ENCODE results near the gene PALLD.
A peak's percentile ranks its signal among the peaks of the same experiment; 100 is the strongest.
"Not testable (repeated sequence)": the region's sequence is repeated elsewhere in the genome, so short reads cannot be mapped to it uniquely, and the experiment has no call there.

The PALLD gene

DNA sequence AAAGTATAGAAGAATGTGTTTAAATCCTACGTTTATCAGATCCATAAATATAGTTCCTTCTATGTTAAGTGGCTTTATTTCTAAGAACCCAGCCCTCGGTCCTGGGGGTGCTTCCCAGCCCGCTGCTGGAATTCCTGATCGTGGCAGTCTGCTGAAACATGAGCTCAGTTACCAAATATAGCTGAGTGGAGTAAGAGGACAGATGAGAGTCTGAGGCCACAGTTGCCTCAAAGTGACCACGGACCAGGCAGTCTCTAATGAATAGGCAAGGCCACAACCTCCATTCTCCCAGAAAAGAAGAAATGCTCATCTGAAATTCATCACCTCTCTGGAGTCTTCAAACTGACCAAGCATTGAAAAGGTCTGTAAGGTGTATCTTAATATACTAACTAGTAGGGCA, at the start of gene PALLD:
Gene PALLD, plus strand, starts transcription at position 219 of the 400 bp plus-strand sequence.
- peak; percentile 77 for DNase-seq (ENCODE audit: low read depth)
- no peak within 1 kb of the TSS for H3K4me3 ChIP-seq (ENCODE audit: low read depth, low read length)
- TF ChIP-seq, protein P1, sequence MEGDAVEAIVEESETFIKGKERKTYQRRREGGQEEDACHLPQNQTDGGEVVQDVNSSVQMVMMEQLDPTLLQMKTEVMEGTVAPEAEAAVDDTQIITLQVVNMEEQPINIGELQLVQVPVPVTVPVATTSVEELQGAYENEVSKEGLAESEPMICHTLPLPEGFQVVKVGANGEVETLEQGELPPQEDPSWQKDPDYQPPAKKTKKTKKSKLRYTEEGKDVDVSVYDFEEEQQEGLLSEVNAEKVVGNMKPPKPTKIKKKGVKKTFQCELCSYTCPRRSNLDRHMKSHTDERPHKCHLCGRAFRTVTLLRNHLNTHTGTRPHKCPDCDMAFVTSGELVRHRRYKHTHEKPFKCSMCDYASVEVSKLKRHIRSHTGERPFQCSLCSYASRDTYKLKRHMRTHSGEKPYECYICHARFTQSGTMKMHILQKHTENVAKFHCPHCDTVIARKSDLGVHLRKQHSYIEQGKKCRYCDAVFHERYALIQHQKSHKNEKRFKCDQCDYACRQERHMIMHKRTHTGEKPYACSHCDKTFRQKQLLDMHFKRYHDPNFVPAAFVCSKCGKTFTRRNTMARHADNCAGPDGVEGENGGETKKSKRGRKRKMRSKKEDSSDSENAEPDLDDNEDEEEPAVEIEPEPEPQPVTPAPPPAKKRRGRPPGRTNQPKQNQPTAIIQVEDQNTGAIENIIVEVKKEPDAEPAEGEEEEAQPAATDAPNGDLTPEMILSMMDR (conservative IDR thresholded peaks at IDR 0.05; ENCODE audit: low read depth, low read length), result no peak

DNA sequence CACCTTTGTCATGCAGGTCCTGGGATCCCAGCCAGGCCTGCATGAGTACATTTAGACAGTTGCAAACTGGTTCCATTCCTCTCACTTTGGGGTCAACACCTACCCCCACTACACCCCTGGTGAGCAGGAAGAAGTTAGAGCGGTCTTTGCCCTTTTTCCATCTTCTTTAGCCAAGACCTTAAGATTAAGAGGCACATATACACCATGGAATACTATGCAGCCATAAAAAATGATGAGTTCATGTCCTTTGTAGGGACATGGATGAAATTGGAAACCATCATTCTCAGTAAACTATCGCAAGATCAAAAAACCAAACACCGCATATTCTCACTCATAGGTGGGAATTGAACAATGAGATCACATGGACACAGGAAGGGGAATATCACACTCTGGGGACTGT, 47.8 kb upstream of the PALLD start:
- not testable (repeated sequence) for DNase-seq (ENCODE audit: low read depth); H3K4me3 ChIP-seq (ENCODE audit: low read depth, low read length)

DNA sequence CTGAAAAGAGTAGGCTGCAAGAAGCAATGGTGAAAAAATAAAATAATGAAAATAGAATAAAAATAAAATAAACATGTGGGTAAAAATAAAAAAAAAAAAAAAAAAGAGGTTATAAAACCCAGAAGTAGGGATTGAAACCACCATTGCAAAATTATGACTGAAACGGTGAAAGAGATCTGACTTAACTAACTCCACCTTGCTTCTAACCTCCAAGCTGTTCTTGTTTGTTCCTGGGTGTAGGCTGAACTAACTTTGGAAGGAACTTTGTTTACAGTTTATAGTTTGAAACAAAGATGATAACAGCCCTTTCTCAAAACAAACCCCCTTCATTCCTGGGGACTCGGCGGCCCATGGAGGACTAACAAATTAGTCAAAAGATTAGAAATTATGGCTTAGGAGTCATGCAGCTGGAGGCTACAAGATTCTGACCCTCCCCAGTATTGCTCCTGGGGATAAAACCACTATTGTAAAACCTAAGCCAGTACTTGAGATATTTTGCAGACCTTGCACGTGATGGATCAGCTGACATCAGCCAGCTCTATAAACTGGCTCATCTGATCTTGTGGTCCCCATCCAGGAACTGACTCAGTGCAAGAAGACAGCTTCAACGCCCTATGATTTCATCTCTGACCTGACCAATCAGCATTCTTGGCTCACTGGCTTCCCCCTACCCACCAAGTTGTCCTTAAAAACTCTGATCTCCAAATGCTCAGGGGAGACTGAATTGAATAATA, 47.0 kb upstream of the PALLD start:
- peak; percentile 89 for DNase-seq (ENCODE audit: low read depth)
- H3K4me3 ChIP-seq (ENCODE audit: low read depth, low read length), result no peak overlapping the region
- TF ChIP-seq, protein P1 (conservative IDR thresholded peaks at IDR 0.05; ENCODE audit: low read depth, low read length), result no peak

DNA sequence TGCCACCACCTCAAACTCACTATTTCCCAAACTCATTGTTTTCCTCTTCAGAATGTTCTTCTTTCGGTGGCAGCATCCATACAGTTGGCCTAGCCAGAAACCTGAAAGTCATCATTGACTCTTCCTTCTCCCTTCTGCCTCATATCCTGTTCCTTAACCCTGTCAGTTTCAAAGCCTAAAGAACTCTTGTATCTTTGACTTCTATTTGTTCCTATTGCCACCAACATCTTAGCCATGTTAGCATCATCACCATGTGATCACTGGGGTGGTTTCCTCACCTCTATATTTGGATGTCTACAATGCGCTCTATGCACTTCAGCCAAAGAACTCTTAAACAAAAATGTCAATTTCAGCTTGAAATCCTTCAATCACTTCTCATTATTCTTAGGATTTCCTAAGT, 45.5 kb upstream of the PALLD start:
- DNase-seq (ENCODE audit: low read depth), result peak; percentile 30
- TF ChIP-seq, protein P1 (conservative IDR thresholded peaks at IDR 0.05; ENCODE audit: low read depth, low read length), result no peak
- no peak overlapping the region for H3K4me3 ChIP-seq (ENCODE audit: low read depth, low read length)

DNA sequence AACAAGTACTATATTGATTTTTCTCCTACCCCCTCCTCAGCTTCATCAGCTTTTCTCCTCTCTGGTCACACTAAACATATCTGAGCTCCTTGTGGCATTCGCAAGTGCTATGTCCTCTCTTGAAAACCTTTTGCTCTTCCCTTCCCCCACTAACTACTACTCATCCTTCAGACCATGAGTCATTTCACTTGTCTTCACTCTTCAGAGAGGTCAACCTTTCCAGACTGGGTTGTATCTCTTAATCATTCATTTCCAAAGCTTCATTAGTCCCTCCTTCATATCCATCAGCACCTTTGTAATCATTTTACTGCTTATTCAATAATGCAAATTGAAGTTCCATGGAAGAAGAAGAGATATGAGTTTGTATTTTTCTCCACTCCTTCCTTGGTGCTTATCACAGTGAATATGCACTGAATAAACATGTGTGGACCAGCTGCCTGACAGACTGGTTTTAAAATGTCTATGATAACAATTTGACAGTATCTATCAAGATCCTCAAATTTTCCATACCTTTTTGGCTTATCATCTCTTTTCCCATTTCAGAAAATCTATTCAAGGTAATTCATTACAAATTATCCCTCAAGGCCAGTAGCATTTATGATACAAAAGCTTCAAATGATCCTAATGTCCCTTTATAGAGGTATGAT, 45.0 kb upstream of the PALLD start:
- peak; percentile 89 for DNase-seq (ENCODE audit: low read depth)
- TF ChIP-seq, protein P1 (conservative IDR thresholded peaks at IDR 0.05; ENCODE audit: low read depth, low read length), result no peak
- no peak overlapping the region for H3K4me3 ChIP-seq (ENCODE audit: low read depth, low read length)

DNA sequence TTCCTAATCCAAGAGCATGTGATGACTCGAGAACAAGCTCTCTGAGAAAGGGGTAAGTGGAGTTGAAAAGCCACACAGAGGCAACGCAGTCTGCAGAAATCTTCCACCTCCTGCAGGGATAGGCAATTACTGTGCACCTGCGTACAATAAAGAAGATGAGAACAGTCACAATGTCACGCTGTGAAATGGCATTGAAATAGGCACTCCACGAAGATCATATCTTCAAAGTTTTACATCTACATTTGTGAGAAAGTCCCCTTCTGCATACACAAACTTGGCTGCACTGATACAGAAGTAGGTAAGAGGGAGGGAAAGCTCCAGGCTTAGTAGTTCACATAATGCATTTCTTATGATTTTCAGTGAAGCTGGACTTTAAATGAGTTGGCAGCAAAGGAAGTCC, 43.7 kb upstream of the PALLD start:
- DNase-seq (ENCODE audit: low read depth), result no peak
- TF ChIP-seq, protein P1 (conservative IDR thresholded peaks at IDR 0.05; ENCODE audit: low read depth, low read length), result no peak
- no peak overlapping the region for H3K4me3 ChIP-seq (ENCODE audit: low read depth, low read length)

DNA sequence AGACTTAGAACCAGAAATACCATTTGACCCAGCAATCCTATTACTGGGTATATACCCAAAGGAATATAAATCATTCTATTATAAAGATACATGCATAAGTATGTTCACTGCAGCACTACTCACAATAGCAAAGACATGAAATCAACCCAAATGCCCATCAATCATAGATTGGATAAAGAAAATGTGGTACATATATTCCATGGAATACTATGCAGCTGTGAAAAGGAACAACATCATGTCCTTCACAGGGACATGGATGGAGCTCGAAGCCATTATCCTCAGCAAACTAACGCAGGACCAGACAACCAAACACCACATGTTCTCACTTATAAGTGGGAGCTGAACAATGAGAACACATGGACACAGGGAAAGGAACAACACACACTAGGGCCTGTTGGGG, 38.6 kb upstream of the PALLD start:
- not testable (repeated sequence) for DNase-seq (ENCODE audit: low read depth); H3K4me3 ChIP-seq (ENCODE audit: low read depth, low read length)

DNA sequence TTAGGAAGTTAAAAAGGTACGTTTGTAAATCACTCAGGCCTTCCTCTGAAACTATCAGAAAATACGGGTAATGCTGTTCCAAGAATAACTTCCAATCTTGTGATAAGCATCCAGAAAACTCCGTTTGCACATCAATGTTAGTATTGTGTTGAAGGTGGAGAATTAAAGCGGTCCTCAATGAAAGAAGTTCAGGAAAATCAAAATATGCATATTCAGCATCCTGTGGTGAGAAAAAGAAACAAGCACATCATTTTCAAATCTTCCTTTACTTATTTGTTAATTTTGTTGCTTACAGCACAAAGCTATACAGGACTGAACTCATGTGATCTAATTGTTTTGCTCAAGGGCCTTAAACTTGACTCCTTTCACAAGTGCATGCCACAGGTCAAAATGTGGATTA, 35.0 kb upstream of the PALLD start:
- TF ChIP-seq, protein P1 (conservative IDR thresholded peaks at IDR 0.05; ENCODE audit: low read depth, low read length), result no peak
- no peak for DNase-seq (ENCODE audit: low read depth)
- H3K4me3 ChIP-seq (ENCODE audit: low read depth, low read length), result no peak overlapping the region

Data from choroid plexus epithelial cell (primary cell).